HepG2 (cell line): Measurements from ENCODE around the gene WNT3A. TPM values are rescaled to one million over a fixed set of nuclear protein-coding genes. Genes with fewer than 3 reads are reported as not detected.

Experiments used
- ASH2L ChIP-seq: fragments of 300-600, 200-600 bp; sonication (generic); IDR thresholded peaks from 2 replicates; pipeline ENCODE4 v1.7.0; 2017; ENCODE audit warnings: low read depth, mild to moderate bottlenecking, moderate library complexity, mixed read lengths, low read length; ENCODE audit not compliant: insufficient read length
- ATF6 ChIP-seq: sonication (generic); formaldehyde crosslinking; conservative IDR thresholded peaks from 2 replicates; pipeline ENCODE4 v1.4.0; 2020; ENCODE audit warnings: missing genetic modification reagents
- ATM ChIP-seq: fragments of 450-650 bp; IDR thresholded peaks from 2 replicates; pipeline ENCODE4 v1.7.1; 2017; ENCODE audit warnings: mild to moderate bottlenecking, borderline replicate concordance
- CENPBD1 ChIP-seq: sonication (generic); formaldehyde crosslinking; IDR thresholded peaks from 2 replicates; pipeline ENCODE4 v1.8.0; 2022; ENCODE audit warnings: missing genetic modification reagents, low read depth, mild to moderate bottlenecking, borderline replicate concordance
- DZIP1 ChIP-seq: sonication (generic); formaldehyde crosslinking; IDR thresholded peaks from 2 replicates; pipeline ENCODE4 v1.5.0; 2020; ENCODE audit warnings: mild to moderate bottlenecking, missing genetic modification reagents
- NFATC3 ChIP-seq: sonication (generic); formaldehyde crosslinking; IDR thresholded peaks from 2 replicates; pipeline ENCODE4 v1.5.1; 2020; ENCODE audit warnings: mild to moderate bottlenecking, missing genetic modification reagents
- REST ChIP-seq, 2 experiments: IDR thresholded peaks; 2 replicates each; pipeline ENCODE4 v1.6.1; 2011 to 2012; ENCODE audit warnings: low read length in 2 of 2, borderline replicate concordance in 1 of 2, low read depth in 1 of 2, mild to moderate bottlenecking in 1 of 2, moderate library complexity in 1 of 2
- SMAD1 ChIP-seq: sonication (generic); formaldehyde crosslinking; IDR thresholded peaks from 2 replicates; pipeline ENCODE4 v1.4.0; 2020; ENCODE audit warnings: missing genetic modification reagents, low read depth, mild to moderate bottlenecking, borderline replicate concordance
- SP1 ChIP-seq, 2 experiments: fragments of 450-650 bp in 1 of 2; sonication (generic) in 1 of 2; formaldehyde crosslinking in 1 of 2; IDR thresholded peaks; 2 replicates each; pipeline versions ENCODE4 v1.4.0 to v1.6.1; 2016 to 2020; ENCODE audit warnings: missing genetic modification reagents in 1 of 2
- THAP9 ChIP-seq: sonication (generic); formaldehyde crosslinking; IDR thresholded peaks from 2 replicates; pipeline ENCODE4; 2020; ENCODE audit warnings: missing genetic modification reagents, mild to moderate bottlenecking, borderline replicate concordance
- ZNF556 ChIP-seq: sonication (generic); formaldehyde crosslinking; IDR thresholded peaks from 2 replicates; pipeline ENCODE4 v1.4.0; 2020; ENCODE audit warnings: mild to moderate bottlenecking, missing genetic modification reagents, borderline replicate concordance
- ZNF580 ChIP-seq: IDR thresholded peaks from 2 replicates; pipeline ENCODE4 v1.6.1; 2016; ENCODE audit warnings: low read depth, borderline replicate concordance
- ZSCAN30 ChIP-seq: sonication (generic); formaldehyde crosslinking; IDR thresholded peaks from 2 replicates; pipeline ENCODE4 v1.5.0; 2020; ENCODE audit warnings: mild to moderate bottlenecking, missing genetic modification reagents
- polyA plus RNA-seq, 8 experiments: library from polyadenylated mRNA; depleted of rRNA in 3 of 8; stranded (reverse) in 7 of 8; unstranded in 1 of 8; fragments of >200 nt; fragmentation: Illumina TruSeq in 4 of 8; extraction: Trizol in 4 of 8; gene quantifications; 2 replicates each; pipeline versions ENCODE4 v1.2.1 to v1.2.3, GENCODE V29; 2011 to 2016; ENCODE audit warnings: low read depth in 4 of 8, missing spikeins in 1 of 8, mixed read lengths in 1 of 8; ENCODE audit not compliant: insufficient read depth in 1 of 8
- total RNA-seq, 5 experiments: library from RNA; depleted of rRNA; stranded (reverse); fragments of >200 nt; fragmentation: Illumina TruSeq; extraction: Trizol; gene quantifications; 2 replicates each; pipeline ENCODE4 v1.2.3, GENCODE V29; 2016; ENCODE audit warnings: low read depth in 1 of 5

WNT3A gene
- total and polyA plus RNA-seq, 2 of the 13 experiments (the other 11 are each of a cell fraction or from before 2014, with no cell fraction given) = not detected

GRCh38 chr1:228082918-228083870 is 76.4 kb downstream of the WNT3A start (continued):
- TF ChIP-seq DZIP1 (CRISPR knock-in tag) = no peak
- peak; percentile 81; the same call in 1 of the 2 replicates for TF ChIP-seq ZSCAN30 (CRISPR knock-in tag)
- TF ChIP-seq ZNF556 (CRISPR knock-in tag) = 0 out of 2 replicates have a peak, but pooled peaks have one; percentile 26
- no peak for TF ChIP-seq SP1 (IDR thresholded peaks at IDR 0.05)
- TF ChIP-seq SP1 (CRISPR knock-in tag; IDR thresholded peaks at IDR 0.05) = no peak
- no peak for TF ChIP-seq CENPBD1 (CRISPR knock-in tag)
- TF ChIP-seq ATF6 (CRISPR knock-in tag) = no peak
- no peak; the same call in 1 of the 2 replicates for TF ChIP-seq SMAD1 (CRISPR knock-in tag)
- no peak for TF ChIP-seq NFATC3
- TF ChIP-seq ZNF580 (CRISPR knock-in tag) = no peak; the same call in 1 of the 2 replicates
- peak; percentile 4 for TF ChIP-seq ASH2L
- no peak for TF ChIP-seq REST (IDR thresholded peaks at IDR 0.05; ENCODE audit: borderline replicate concordance in 1 of 2, low read depth in 1 of 2, low read length in 2 of 2)
- TF ChIP-seq THAP9 (CRISPR knock-in tag) = no peak
- TF ChIP-seq ATM = no peak
